GM12878 (cell line): ENCODE measurements around the gene GLIPR2.

ENCODE experiments used
- CBX5 ChIP-seq: sonication (generic); IDR thresholded peaks from 2 replicates; pipeline ENCODE4 v1.6.1; 2016; ENCODE audit warnings: low read depth, moderate library complexity, mild to moderate bottlenecking, inconsistent platforms
- CHD2 ChIP-seq: IDR thresholded peaks from 2 replicates; pipeline ENCODE4 v1.6.1; 2011; ENCODE audit warnings: low read depth, low read length, improper control_type of control experiment, borderline replicate concordance
- EP300 ChIP-seq, 2 experiments: fragments of 150-350 bp in 1 of 2; IDR thresholded peaks; 2 replicates each; pipeline ENCODE4 v1.6.1; 2011 to 2012; ENCODE audit warnings: low read depth in 2 of 2, low read length in 2 of 2, borderline replicate concordance in 1 of 2, improper control_type of control experiment in 1 of 2, inconsistent platforms in 1 of 2; ENCODE audit not compliant: control insufficient read depth in 1 of 2
- NRF1 ChIP-seq: conservative IDR thresholded peaks from 2 replicates; pipeline ENCODE4 v1.6.1; 2011; ENCODE audit warnings: mild to moderate bottlenecking, low read depth, low read length, improper control_type of control experiment
- POLR2AphosphoS5 ChIP-seq: IDR thresholded peaks from 2 replicates; pipeline ENCODE4 v1.6.1; 2011; ENCODE audit warnings: mild to moderate bottlenecking, low read length, inconsistent platforms
- RAD51 ChIP-seq: fragments of 450-650 bp; IDR thresholded peaks from 2 replicates; pipeline ENCODE4 v1.6.1; 2016; ENCODE audit warnings: moderate library complexity, mild to moderate bottlenecking, inconsistent platforms
- RCOR1 ChIP-seq: conservative IDR thresholded peaks from 2 replicates; pipeline ENCODE4 v1.6.1; 2012; ENCODE audit warnings: low read depth, low read length, improper control_type of control experiment
- YY1 ChIP-seq: IDR thresholded peaks from 2 replicates; pipeline ENCODE4 v1.6.1; 2011; ENCODE audit warnings: low read depth, mild to moderate bottlenecking, low read length
- TF ChIP-seq, protein P1 (sequence below): IDR thresholded peaks from 2 replicates; pipeline ENCODE4 v1.6.1; 2012; ENCODE audit warnings: low read depth, low read length, improper control_type of control experiment
- TF ChIP-seq, protein P2 (sequence below): fragments of 150-350 bp; IDR thresholded peaks from 2 replicates; pipeline ENCODE4 v1.6.1; 2016; ENCODE audit warnings: low read depth, low read length
- TF ChIP-seq, protein P3 (sequence below), 3 experiments: IDR thresholded peaks in 2 of 3; conservative IDR thresholded peaks in 1 of 3; 2 replicates each; pipeline ENCODE4 v1.5.1; 2011; ENCODE audit warnings: low read depth in 3 of 3, low read length in 3 of 3, mild to moderate bottlenecking in 3 of 3, control low read depth in 2 of 3, moderate library complexity in 2 of 3, inconsistent platforms in 1 of 3, mixed read lengths in 1 of 3; ENCODE audit not compliant: control insufficient read depth in 2 of 3, insufficient read depth in 1 of 3; ENCODE audit errors: extremely low read depth in 1 of 3
- TF ChIP-seq, protein P4 (sequence below): fragments of 450-650 bp; IDR thresholded peaks from 2 replicates; pipeline ENCODE4 v1.6.1; 2017; ENCODE audit warnings: mild to moderate bottlenecking
- TF ChIP-seq, protein P5 (sequence below): IDR thresholded peaks from 2 replicates; pipeline ENCODE4 v1.6.1; 2011; ENCODE audit warnings: mild to moderate bottlenecking, low read depth, low read length, moderate library complexity; ENCODE audit not compliant: insufficient replicate concordance

DNA sequence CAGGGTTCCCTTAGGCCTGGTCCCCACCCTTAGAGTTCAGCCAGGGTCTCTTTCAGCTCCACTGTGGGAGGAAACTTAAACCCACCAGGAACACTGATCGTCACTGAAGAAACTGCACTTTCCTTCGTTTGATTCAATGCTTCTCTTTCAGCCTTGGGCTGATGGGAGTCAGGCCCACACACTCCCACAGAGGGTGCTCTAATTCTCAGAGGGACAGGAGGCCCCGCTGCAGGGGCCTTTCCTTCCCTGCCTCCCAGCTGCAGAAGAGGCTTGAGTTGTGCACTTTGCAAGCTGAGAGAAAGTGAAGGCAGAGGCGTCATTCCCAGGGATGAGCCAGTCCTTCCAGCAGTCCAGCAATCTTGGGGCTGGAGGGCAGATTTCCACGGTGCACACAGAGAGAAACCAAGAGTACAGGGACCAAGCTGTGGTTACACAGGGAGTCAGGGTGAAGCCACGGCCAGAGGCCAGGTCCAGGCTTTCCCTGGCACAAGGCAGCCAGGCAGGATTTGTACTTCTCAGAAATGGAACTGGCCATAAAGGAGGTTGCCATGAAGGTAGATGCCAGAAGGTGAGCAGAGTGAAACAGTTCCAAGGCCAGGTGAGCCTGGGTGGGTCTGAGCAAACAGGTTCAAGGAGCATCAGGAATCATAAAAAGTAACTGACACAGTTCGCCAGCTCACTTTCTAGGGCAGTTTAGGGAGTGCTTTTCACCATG is 10.4 kb upstream of the GLIPR2 start:
- TF ChIP-seq, protein P1, sequence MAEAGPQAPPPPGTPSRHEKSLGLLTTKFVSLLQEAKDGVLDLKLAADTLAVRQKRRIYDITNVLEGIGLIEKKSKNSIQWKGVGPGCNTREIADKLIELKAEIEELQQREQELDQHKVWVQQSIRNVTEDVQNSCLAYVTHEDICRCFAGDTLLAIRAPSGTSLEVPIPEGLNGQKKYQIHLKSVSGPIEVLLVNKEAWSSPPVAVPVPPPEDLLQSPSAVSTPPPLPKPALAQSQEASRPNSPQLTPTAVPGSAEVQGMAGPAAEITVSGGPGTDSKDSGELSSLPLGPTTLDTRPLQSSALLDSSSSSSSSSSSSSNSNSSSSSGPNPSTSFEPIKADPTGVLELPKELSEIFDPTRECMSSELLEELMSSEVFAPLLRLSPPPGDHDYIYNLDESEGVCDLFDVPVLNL: no peak
- TF ChIP-seq, protein P2, sequence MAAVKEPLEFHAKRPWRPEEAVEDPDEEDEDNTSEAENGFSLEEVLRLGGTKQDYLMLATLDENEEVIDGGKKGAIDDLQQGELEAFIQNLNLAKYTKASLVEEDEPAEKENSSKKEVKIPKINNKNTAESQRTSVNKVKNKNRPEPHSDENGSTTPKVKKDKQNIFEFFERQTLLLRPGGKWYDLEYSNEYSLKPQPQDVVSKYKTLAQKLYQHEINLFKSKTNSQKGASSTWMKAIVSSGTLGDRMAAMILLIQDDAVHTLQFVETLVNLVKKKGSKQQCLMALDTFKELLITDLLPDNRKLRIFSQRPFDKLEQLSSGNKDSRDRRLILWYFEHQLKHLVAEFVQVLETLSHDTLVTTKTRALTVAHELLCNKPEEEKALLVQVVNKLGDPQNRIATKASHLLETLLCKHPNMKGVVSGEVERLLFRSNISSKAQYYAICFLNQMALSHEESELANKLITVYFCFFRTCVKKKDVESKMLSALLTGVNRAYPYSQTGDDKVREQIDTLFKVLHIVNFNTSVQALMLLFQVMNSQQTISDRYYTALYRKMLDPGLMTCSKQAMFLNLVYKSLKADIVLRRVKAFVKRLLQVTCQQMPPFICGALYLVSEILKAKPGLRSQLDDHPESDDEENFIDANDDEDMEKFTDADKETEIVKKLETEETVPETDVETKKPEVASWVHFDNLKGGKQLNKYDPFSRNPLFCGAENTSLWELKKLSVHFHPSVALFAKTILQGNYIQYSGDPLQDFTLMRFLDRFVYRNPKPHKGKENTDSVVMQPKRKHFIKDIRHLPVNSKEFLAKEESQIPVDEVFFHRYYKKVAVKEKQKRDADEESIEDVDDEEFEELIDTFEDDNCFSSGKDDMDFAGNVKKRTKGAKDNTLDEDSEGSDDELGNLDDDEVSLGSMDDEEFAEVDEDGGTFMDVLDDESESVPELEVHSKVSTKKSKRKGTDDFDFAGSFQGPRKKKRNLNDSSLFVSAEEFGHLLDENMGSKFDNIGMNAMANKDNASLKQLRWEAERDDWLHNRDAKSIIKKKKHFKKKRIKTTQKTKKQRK: no peak
- TF ChIP-seq, protein P3, sequence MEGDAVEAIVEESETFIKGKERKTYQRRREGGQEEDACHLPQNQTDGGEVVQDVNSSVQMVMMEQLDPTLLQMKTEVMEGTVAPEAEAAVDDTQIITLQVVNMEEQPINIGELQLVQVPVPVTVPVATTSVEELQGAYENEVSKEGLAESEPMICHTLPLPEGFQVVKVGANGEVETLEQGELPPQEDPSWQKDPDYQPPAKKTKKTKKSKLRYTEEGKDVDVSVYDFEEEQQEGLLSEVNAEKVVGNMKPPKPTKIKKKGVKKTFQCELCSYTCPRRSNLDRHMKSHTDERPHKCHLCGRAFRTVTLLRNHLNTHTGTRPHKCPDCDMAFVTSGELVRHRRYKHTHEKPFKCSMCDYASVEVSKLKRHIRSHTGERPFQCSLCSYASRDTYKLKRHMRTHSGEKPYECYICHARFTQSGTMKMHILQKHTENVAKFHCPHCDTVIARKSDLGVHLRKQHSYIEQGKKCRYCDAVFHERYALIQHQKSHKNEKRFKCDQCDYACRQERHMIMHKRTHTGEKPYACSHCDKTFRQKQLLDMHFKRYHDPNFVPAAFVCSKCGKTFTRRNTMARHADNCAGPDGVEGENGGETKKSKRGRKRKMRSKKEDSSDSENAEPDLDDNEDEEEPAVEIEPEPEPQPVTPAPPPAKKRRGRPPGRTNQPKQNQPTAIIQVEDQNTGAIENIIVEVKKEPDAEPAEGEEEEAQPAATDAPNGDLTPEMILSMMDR (IDR thresholded peaks at IDR 0.05 in 2 of 3, conservative IDR thresholded peaks at IDR 0.05 in 1 of 3; ENCODE audit: control insufficient read depth in 2 of 3, extremely low read depth in 1 of 3, insufficient read depth in 1 of 3, low read depth in 3 of 3, low read length in 3 of 3): no peak
- TF ChIP-seq CHD2: no peak
- no peak for TF ChIP-seq POLR2AphosphoS5
- TF ChIP-seq RAD51: no peak
- TF ChIP-seq, protein P4, sequence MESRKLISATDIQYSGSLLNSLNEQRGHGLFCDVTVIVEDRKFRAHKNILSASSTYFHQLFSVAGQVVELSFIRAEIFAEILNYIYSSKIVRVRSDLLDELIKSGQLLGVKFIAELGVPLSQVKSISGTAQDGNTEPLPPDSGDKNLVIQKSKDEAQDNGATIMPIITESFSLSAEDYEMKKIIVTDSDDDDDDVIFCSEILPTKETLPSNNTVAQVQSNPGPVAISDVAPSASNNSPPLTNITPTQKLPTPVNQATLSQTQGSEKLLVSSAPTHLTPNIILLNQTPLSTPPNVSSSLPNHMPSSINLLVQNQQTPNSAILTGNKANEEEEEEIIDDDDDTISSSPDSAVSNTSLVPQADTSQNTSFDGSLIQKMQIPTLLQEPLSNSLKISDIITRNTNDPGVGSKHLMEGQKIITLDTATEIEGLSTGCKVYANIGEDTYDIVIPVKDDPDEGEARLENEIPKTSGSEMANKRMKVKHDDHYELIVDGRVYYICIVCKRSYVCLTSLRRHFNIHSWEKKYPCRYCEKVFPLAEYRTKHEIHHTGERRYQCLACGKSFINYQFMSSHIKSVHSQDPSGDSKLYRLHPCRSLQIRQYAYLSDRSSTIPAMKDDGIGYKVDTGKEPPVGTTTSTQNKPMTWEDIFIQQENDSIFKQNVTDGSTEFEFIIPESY: no peak
- TF ChIP-seq CBX5: no peak
- TF ChIP-seq NRF1: no peak
- TF ChIP-seq, protein P5, sequence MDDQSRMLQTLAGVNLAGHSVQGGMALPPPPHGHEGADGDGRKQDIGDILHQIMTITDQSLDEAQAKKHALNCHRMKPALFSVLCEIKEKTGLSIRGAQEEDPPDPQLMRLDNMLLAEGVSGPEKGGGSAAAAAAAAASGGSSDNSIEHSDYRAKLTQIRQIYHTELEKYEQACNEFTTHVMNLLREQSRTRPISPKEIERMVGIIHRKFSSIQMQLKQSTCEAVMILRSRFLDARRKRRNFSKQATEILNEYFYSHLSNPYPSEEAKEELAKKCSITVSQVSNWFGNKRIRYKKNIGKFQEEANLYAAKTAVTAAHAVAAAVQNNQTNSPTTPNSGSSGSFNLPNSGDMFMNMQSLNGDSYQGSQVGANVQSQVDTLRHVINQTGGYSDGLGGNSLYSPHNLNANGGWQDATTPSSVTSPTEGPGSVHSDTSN: no peak
- TF ChIP-seq EP300 (IDR thresholded peaks at IDR 0.05; ENCODE audit: borderline replicate concordance in 1 of 2, control insufficient read depth in 1 of 2, low read depth in 2 of 2, low read length in 2 of 2): no peak
- no peak for TF ChIP-seq YY1
- no peak for TF ChIP-seq RCOR1
